ENCODE results near the gene CDIPT.
A peak's percentile ranks its signal among the peaks of the same experiment; 100 is the strongest.
"Not testable (repeated sequence)": the region's sequence is repeated elsewhere in the genome, so short reads cannot be mapped to it uniquely, and the experiment has no call there.

Gene CDIPT

DNA sequence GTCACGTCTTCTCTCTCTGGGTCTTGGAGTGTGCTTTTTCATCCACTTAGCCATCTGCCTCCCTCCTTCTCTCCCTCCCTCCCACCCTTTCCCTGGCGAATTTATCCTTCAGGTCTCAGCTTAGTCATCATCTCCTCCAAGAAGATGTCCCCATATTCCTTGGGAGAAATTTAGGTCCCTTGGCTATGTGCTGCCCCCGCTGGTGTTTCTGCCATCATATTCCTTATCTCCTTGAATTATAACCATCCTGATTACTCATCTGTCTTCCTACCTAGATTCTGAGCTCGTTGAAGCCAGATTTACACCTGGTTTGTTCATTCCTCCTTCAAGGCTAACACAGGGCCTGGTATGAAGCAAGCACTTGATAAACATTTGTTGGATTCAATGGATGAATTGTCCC, 31.3 kb upstream of the CDIPT start:
- DNase-seq: no peak

GRCh38 chr16:29893553-29893952, 30.5 kb upstream of the CDIPT start:
- no peak for DNase-seq

- no peak for DNase-seq
Measured at GRCh38 chr16:29892458-29892813, 29.4 kb upstream of the CDIPT start.

- no peak for DNase-seq
Measured at GRCh38 chr16:29891525-29892457, 28.8 kb upstream of the CDIPT start.

GRCh38 chr16:29889372-29889771, 26.3 kb upstream of the CDIPT start:
- DNase-seq: not testable (repeated sequence)

- no peak for DNase-seq
Measured at GRCh38 chr16:29883987-29884386, 21.0 kb upstream of the CDIPT start.

- no peak for DNase-seq
Measured at GRCh38 chr16:29881050-29881449, 18.0 kb upstream of the CDIPT start.

DNA sequence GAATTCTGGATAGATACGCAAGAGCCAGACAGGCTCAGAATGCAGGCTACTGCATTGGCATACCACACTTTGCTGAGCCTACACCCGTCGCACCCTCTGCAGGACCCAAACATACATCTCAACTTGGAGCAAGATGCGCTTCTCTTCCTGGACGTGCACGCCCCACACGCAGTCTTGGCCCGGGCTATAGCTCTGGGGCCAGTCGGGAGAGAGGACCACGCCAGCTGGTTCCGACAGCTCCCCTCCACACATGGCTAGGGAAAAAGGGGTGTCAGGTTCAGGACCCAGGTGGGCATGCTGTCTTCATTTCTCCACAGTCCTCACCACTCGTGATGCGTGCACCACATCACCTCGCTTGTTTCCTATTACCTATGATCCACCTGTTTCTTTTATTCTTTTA, 15.1 kb upstream of the CDIPT start:
- no peak for DNase-seq

GRCh38 chr16:29877266-29877961, 14.4 kb upstream of the CDIPT start:
- no peak for DNase-seq

GRCh38 chr16:29876594-29877249, 13.7 kb upstream of the CDIPT start:
- no peak for DNase-seq

- DNase-seq: no peak
Measured at GRCh38 chr16:29876217-29876593, 13.2 kb upstream of the CDIPT start.

GRCh38 chr16:29875206-29875605, 12.2 kb upstream of the CDIPT start:
- DNase-seq: no peak

GRCh38 chr16:29873319-29873718, 10.3 kb upstream of the CDIPT start:
- DNase-seq: no peak

GRCh38 chr16:29871822-29872546, 9.0 kb upstream of the CDIPT start:
- DNase-seq: no peak

GRCh38 chr16:29869067-29869466, 6.0 kb upstream of the CDIPT start:
- DNase-seq: not testable (repeated sequence)

- DNase-seq: no peak
Measured at GRCh38 chr16:29868396-29869009, 5.5 kb upstream of the CDIPT start.

- DNase-seq: no peak
Measured at GRCh38 chr16:29864205-29864604, 1.2 kb upstream of the CDIPT start.

- DNase-seq: no peak
Measured at GRCh38 chr16:29863669-29863984, 601 bp upstream of the CDIPT start.

GRCh38 chr16:29862383-29862883, 593 bp downstream of the CDIPT start:
- peak; percentile 8 for DNase-seq

GRCh38 chr16:29860218-29860617, 2.8 kb downstream of the CDIPT start:
- no peak for DNase-seq

- DNase-seq: no peak
Measured at GRCh38 chr16:29858974-29859373, 4.1 kb downstream of the CDIPT start.

GRCh38 chr16:29858149-29858849, 4.7 kb downstream of the CDIPT start:
- DNase-seq: no peak

Data from DMS79 treated with DMSO at 0.1 percent for 48 hours (cell line).